HG02870 (cell line): Measurements from ENCODE around the gene CNKSR1.

Experiments used
- ATAC-seq: cut with Tn5 transposase; IDR thresholded peaks from one replicate; pipeline ENCODE4 v1.9.1; 2021; ENCODE audit warnings: mild to moderate bottlenecking, moderate library complexity; ENCODE audit not compliant: unreplicated experiment

CNKSR1 gene

GRCh38 chr1:26177182-26177684 is at the start of gene CNKSR1:
Gene CNKSR1, plus strand, starts transcription at chr1:26177491. Its CDS starts 57 bp downstream, at chr1:26177548.
- ATAC-seq: no peak

- no peak for ATAC-seq
Observed at GRCh38 chr1:26129778-26130177, 47.5 kb upstream of the CNKSR1 start.

DNA sequence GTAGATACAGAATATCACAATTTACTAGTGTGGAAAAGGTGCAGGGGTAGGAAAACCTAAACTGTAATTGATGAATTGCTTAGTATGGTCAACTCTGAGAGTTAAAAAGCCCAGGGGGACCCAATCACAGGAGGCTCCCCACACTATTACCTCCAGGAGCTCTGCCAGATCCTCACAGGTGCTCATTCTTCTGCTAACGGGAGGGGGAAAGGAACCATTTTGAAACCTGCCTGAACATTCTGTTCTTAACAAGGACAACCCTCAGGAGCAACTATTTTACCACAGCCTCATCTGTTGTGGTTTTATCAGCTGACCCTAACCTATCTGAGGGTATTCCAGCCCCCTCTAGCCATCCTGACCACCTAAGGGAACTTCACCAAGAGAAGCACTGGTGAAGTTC is 46.6 kb upstream of the CNKSR1 start:
- no peak for ATAC-seq

DNA sequence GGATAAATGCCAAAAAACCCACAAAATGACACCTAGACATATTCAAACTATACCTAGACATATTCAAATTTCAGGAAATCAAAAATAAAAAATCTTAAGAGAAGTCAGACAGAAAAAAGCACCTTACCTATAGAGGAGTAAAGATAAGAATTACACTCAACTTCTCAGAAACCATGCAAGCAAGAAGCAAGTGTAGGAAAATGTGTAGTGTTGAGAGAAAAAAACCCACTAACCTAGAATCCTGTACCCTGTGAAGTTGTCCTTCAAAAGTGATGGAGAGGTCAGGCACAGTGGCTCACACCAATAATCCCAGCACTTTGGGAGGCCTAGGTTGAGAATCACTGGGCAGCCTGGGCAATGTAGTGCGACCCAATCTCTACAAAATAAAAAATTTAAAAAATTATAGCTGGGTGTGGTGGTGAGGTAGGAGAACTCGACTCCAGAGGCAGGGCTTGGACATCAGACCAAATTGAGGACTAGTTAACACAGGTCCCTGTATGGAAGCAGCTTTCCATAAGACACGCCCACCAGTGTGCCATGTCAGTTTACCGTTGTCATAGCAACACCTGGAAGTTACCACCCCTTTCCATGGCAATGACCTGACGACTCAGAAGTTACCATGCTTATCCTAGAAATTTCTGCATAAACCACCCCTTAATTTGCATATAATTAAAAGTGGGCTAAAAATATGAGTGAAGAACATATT is 45.0 kb upstream of the CNKSR1 start:
- no peak for ATAC-seq

DNA sequence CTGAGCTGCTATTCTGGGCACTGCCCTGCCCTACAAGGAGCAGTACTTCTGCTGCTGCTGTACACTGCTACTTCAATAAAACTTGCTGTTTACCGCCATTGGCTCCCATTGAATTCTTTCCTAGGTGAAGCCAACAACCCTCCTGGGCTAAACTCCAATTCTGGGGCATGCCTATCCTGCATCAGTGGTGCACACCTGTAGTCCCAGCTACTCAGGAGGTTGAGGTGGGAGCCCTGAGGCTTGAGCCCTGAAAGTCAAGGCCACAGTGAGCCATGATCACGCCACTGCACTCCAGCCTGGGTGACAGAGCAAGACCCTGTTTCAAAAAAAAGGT is 44.5 kb upstream of the CNKSR1 start:
- ATAC-seq: no peak

DNA sequence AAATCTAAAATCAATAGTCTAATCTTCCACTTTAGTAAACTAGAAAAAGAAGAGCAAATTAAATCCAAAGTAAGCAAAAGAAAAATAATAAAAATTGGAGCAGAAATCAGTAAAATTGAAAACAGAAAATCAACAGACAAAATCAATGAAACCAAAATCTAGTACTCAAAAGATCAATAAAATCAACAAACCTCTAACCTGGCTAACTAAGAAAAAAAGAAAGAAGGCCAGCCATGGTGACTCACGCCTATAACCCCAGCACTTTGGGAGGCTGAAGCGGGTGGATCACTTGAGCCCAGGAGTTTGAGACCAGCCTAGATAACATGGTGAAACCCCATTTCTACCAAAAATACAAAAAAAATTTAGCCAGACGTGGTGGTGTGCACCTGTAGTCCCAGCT is 42.8 kb upstream of the CNKSR1 start:
- no peak for ATAC-seq

DNA sequence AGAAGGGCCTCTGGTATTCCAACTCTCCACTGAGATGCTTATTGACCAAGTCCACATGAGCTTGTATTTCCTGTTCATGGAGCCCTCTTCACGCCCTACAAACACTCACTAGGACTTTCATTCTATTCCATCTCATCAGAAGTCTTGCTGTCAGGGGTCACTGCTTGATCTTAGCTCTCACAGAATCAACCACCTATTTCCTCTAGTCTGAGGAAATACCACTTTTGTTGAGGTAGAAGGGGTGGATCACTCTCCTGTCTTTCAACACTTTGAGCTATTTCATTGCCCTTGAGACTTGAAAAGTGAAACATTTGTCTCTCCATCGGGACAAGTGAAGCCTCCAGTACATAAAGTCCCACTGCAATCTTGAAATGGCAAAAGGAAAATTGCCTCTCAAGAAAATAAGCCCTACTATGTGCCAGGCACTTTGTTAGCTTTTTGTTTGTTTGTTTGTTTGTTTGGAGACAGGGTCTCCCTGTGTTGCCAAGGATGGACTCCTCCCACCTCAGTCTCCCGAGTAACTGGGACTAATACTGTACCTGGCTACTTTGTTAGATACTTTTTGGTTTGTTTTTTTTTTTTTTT is 38.2 kb upstream of the CNKSR1 start:
- ATAC-seq: no peak

GRCh38 chr1:26142159-26142558 is 35.1 kb upstream of the CNKSR1 start:
- no peak for ATAC-seq

- ATAC-seq: no peak
Observed at GRCh38 chr1:26145041-26145959, 32.0 kb upstream of the CNKSR1 start.

DNA sequence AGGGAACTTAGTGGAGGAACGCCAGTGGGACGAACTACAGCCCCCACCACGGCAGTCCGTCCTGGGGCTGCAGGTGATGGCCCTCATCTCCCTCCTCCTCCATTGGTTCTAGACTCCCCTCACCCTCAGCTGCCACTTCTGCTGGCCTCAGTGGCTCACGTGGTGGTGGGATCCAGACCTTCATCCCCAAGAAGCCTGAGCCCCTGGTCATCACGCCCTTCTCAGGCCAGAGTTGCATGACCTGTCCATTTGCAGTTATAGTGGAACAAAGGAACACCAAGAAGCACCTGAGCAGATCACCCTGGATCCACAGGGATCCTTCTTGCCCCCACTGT is 31.4 kb upstream of the CNKSR1 start:
- no peak for ATAC-seq

- ATAC-seq: no peak
Observed at GRCh38 chr1:26148887-26149286, 28.4 kb upstream of the CNKSR1 start.

GRCh38 chr1:26153966-26154532 is 23.2 kb upstream of the CNKSR1 start:
- no peak for ATAC-seq

DNA sequence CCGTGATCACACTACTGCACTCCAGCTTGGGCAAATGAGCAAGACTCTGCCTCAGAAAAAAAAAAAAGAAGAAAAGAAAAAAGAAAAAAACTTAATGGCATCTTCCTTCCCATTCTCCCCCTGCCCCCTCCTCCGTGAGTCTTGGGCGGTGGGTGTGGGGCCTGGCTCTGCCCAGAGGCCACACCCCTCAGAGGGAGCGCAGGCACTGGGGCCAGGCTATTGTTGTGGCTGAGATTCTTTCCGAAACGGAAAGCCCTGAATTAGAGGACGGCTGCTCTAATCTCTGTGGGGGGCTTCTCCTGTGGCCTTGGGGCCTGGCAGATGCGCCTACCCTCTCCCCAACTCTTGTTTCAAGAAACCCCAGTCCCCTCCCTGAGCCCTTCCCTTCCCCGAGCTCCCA is 22.5 kb upstream of the CNKSR1 start:
- no peak for ATAC-seq

DNA sequence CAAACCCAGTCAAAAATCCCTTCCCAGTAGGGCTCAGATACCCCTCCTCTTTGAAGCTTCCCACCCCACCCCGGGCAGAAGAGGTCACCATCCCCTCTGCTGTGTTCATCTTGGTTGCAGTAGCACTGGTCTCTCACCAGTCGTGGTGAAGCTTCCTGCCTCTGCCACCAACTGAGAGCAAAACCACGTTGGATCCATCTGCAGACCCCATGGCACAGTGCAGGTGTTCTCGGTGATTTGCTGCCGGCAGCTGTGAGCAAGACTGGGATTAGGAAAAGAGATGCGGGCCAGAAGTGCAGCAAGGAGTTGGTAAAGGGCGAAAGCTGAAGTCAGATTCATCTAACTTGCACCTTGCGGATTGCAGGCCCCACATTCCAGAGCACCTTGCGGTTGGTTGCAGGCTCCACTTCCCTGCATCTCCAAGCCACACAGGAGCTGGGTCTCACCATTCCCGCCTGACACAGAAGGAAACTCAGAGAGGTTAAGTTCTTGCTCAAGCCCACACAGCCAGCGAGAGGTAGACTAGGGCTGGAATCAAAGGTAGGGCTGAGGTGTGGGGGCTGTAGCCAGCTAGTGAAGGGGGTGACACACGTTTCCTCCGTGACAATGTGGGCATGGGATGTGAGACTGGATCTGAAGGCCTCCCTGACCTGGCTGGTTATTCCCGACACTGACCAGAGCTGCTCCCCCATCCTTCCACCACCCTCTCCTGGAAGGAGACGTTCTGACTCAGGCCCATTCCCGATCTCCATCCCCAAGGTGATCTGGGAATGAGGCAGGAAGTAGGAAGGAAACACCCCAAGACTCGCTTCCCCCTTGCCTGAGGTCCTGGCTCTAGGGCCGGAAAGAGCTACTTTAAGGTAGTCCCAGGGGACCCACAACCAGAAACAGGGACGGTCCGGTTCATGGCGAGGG is 21.7 kb upstream of the CNKSR1 start:
- no peak for ATAC-seq

- ATAC-seq: no peak
Observed at GRCh38 chr1:26156285-26157038, 20.8 kb upstream of the CNKSR1 start.

- no peak for ATAC-seq
Observed at GRCh38 chr1:26158271-26158907, 18.9 kb upstream of the CNKSR1 start.

GRCh38 chr1:26158908-26159742 is 18.2 kb upstream of the CNKSR1 start, which contains the start of gene FAM110D:
Gene FAM110D, plus strand, starts transcription at chr1:26159079. Its CDS starts 2,213 bp downstream, at chr1:26161292.
- ATAC-seq: no peak

GRCh38 chr1:26159743-26160039 is 17.6 kb upstream of the CNKSR1 start:
- ATAC-seq: no peak
